ENCODE results near the gene AFF3.

DNA sequence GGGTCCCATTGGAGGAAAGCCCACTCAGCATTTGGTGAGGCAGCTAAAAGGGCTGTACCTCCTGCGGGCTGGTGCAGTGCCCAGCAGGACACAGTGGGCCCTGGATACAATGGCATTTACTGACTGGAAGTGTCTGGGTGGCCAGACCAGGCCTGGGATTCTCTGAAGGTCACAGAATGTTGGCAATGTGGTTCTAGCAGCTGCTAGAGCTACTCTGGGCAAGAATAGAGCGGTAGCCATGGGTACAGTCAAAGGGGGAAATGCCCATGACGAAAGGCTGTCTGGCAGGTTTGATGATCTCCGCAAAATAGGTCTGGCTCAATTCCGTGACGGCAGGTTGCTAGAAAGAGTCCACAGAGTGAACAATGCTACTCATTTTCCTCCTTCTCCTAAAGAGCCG is 241.8 kb downstream of the AFF3 start:
- no peak for TF ChIP-seq POLR2A (IDR thresholded peaks at IDR 0.05; ENCODE audit: control extremely low read depth in 1 of 2, low read depth in 2 of 2, low read length in 2 of 2)
- TF ChIP-seq, protein P1, sequence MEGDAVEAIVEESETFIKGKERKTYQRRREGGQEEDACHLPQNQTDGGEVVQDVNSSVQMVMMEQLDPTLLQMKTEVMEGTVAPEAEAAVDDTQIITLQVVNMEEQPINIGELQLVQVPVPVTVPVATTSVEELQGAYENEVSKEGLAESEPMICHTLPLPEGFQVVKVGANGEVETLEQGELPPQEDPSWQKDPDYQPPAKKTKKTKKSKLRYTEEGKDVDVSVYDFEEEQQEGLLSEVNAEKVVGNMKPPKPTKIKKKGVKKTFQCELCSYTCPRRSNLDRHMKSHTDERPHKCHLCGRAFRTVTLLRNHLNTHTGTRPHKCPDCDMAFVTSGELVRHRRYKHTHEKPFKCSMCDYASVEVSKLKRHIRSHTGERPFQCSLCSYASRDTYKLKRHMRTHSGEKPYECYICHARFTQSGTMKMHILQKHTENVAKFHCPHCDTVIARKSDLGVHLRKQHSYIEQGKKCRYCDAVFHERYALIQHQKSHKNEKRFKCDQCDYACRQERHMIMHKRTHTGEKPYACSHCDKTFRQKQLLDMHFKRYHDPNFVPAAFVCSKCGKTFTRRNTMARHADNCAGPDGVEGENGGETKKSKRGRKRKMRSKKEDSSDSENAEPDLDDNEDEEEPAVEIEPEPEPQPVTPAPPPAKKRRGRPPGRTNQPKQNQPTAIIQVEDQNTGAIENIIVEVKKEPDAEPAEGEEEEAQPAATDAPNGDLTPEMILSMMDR (IDR thresholded peaks at IDR 0.05; ENCODE audit: control extremely low read depth in 1 of 3, insufficient read depth in 1 of 3, low read depth in 1 of 3, low read length in 3 of 3) = no peak
- TF ChIP-seq RFX5 (IDR thresholded peaks at IDR 0.05; ENCODE audit: borderline replicate concordance, low read depth, low read length) = no peak
- TF ChIP-seq EZH2 (IDR thresholded peaks at IDR 0.05; ENCODE audit: low read depth, low read length, severe bottlenecking) = no peak
- no peak for TF ChIP-seq SP2 (IDR thresholded peaks at IDR 0.05; ENCODE audit: low read length)
- TF ChIP-seq, protein P2, sequence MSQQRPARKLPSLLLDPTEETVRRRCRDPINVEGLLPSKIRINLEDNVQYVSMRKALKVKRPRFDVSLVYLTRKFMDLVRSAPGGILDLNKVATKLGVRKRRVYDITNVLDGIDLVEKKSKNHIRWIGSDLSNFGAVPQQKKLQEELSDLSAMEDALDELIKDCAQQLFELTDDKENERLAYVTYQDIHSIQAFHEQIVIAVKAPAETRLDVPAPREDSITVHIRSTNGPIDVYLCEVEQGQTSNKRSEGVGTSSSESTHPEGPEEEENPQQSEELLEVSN (IDR thresholded peaks at IDR 0.05) = no peak
